GM18511 (cell line): Measurements from ENCODE around the gene USP20.

Source experiments
- ATAC-seq: cut with Tn5 transposase; IDR thresholded peaks from one replicate; pipeline ENCODE4 v1.9.1; 2021; ENCODE audit warnings: mild to moderate bottlenecking, moderate library complexity; ENCODE audit not compliant: unreplicated experiment

USP20 gene

GRCh38 chr9:129851821-129852220 is 16.6 kb downstream of the USP20 start:
- ATAC-seq: no peak

- no peak for ATAC-seq
These were observed 17.3 kb downstream of the USP20 start for GRCh38 chr9:129852579-129852978.

- no peak for ATAC-seq
These were observed 18.4 kb downstream of the USP20 start for GRCh38 chr9:129853614-129854013.

GRCh38 chr9:129854588-129855110 is 19.4 kb downstream of the USP20 start:
- ATAC-seq: no peak

- no peak for ATAC-seq
These were observed 21.9 kb downstream of the USP20 start for GRCh38 chr9:129857207-129857606.

- no peak for ATAC-seq
These were observed 23.1 kb downstream of the USP20 start for GRCh38 chr9:129858167-129858962.

GRCh38 chr9:129860653-129861446 is 25.6 kb downstream of the USP20 start:
- ATAC-seq: no peak

- ATAC-seq: no peak
These were observed 26.2 kb downstream of the USP20 start for GRCh38 chr9:129861447-129861827.

GRCh38 chr9:129863059-129863690 is 27.9 kb downstream of the USP20 start:
- no peak for ATAC-seq

- ATAC-seq: no peak
These were observed 29.9 kb downstream of the USP20 start for GRCh38 chr9:129864991-129865647.

GRCh38 chr9:129865668-129866320 is 30.5 kb downstream of the USP20 start:
- no peak for ATAC-seq

- no peak for ATAC-seq
These were observed 31.3 kb downstream of the USP20 start for GRCh38 chr9:129866394-129867135.

- no peak for ATAC-seq
These were observed 32.1 kb downstream of the USP20 start for GRCh38 chr9:129867136-129868022.

- no peak for ATAC-seq
These were observed 33.0 kb downstream of the USP20 start for GRCh38 chr9:129868023-129868871.

GRCh38 chr9:129868872-129869486 is 33.7 kb downstream of the USP20 start:
- ATAC-seq: no peak

GRCh38 chr9:129869585-129870501 is 34.6 kb downstream of the USP20 start:
- no peak for ATAC-seq
